ENCODE measurements around the gene OR10J5.
"Not testable (repeated sequence)": the region's sequence is repeated elsewhere in the genome, so short reads cannot be mapped to it uniquely, and the experiment has no call there.

The OR10J5 gene, protein sequence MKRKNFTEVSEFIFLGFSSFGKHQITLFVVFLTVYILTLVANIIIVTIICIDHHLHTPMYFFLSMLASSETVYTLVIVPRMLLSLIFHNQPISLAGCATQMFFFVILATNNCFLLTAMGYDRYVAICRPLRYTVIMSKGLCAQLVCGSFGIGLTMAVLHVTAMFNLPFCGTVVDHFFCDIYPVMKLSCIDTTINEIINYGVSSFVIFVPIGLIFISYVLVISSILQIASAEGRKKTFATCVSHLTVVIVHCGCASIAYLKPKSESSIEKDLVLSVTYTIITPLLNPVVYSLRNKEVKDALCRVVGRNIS

DNA sequence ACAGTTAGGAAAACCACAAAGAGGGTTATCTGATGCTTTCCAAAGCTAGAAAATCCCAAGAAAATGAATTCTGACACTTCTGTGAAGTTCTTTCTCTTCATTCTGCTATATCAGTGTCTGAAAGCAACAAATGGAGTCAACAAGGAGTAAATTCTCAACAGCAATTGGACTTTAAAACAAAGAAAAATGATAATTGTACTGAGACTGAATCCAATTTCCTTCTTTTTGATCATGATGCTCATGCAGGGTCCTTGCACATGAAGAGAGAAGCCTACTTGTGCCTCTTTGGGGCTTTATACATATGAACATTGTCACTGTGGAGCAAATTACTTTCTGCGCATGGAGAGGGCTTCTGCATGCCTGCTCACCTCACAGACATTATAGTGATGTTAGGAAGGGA is at the start of gene OR10J5:
OR10J5 (minus strand) TSS at position 101 of the 400 bp plus-strand sequence; CDS start at position 101, 0 bp downstream.
- no peak for DNase-seq

DNA sequence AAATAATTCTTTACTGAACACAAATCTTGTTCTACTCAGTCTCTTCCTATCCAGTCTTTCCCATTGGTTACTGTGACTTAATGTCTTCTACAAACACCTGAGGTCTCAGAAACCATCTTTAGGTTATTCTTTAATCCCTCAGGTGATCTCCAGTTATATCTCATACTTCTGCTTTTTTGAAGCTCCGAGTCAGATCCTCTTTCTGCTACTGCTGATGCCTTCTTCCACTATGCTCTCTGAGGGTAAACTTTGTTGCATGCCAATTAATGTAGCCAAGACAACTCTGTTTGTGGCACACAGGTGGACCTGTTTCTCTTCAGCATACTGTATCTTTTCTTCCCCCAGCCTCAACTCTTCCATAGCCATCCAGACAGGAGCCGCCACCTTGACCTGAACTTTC is 48.7 kb upstream of the OR10J5 start:
- DNase-seq = no peak

GRCh38 chr1:159581422-159581821 is 45.6 kb upstream of the OR10J5 start:
- no peak for DNase-seq

- DNase-seq = no peak
Observed at GRCh38 chr1:159580340-159580739, 44.5 kb upstream of the OR10J5 start.

DNA sequence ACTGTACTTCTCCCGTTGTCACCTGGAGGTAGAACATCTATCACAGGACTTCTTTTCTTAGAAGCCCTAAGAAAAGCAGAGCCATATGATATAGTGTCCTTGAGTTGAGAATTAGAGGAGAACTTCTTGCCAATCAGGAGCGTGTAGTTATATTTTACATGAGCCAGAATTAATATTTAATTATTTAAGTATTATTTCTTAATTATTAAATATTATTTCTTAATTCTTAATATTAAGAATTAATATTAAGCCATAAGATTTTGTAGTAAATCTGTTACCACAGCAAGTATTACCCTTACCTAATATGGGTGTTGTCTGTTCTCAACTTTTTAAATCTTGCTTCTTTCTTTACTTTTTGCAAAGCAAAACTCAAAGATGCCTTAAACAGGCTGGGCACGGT is 41.6 kb upstream of the OR10J5 start:
- no peak for DNase-seq

- no peak for DNase-seq
Observed at GRCh38 chr1:159562680-159563079, 26.9 kb upstream of the OR10J5 start.

DNA sequence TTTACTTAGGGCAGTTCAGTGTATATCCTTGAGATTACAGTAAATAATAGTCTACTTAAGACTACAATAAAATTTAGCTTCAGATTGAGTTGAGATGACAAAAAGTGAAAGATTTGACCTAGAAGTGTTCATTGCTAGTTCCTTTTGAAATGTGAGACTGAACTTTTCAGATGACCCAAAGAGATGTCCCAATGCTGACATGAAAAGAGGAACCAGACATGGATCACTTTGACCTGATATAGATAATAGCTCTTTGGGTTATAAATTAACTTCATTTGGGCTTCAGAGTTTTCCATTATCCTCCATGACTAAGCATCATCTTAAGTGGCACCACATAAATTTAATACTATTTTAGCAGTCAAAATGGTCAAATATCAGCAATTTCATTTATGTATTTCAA is 25.7 kb upstream of the OR10J5 start:
- DNase-seq = no peak

DNA sequence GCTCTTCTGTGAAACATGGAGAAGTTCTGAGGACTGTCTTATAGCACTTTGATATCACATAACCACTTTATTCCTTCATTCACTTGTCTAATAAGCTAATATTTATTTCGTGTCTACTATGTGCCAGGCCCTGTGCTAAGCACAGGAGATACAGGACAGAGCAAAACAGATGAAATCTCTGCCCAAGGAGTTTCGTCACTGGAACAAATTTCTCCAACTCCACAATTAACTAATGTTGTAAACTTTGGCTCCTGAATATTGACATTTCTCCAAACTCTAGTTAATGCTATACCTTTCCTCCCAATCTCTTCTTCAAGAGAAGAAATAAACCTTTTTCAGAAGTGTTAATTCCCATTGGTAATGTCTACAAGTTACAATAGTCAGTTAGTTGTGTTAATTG is 24.8 kb upstream of the OR10J5 start:
- no peak for DNase-seq

GRCh38 chr1:159556931-159557369 is 21.1 kb upstream of the OR10J5 start:
- DNase-seq = no peak

- DNase-seq = no peak
Observed at GRCh38 chr1:159554696-159555095, 18.9 kb upstream of the OR10J5 start.

DNA sequence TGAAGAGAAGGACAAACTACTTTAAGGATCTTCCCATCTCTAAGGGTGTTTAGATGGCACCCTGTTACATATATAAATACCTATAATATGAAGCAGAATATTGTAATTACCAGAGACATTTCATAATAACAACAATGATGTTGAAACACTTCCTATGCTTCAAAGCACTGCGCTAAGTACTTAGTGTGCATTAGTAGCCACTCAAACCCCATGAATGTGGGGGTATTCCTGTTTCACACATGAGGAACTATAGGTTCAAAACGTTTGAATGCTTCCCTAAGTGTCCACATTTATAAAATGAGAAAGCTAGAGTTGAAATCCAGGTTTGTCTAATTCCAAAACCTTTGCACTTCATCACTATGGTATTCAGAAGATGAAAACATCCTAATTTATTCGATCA is 18.5 kb upstream of the OR10J5 start:
- DNase-seq = no peak

- DNase-seq = no peak
Observed at GRCh38 chr1:159548126-159548525, 12.3 kb upstream of the OR10J5 start.

- DNase-seq = no peak
Observed at GRCh38 chr1:159532922-159533321, 2.9 kb downstream of the OR10J5 start.

DNA sequence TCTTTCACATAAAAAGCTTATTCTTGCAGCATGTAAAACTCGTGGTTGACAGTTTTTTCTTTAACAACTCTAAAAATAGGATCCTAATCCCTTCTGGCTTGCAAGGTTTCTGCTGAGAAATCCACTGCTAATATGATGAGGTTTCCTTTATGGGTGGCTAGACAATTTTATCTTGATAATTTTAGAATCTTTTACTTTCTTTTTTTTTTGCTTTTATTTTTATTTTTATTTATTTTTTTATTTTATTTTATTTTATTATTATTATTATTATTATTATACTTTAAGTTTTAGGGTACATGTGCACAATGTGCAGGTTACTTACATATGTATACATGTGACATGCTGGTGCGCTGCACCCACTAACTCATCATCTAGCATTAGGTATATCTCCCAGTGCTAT is 11.0 kb downstream of the OR10J5 start:
- DNase-seq = not testable (repeated sequence)

DNA sequence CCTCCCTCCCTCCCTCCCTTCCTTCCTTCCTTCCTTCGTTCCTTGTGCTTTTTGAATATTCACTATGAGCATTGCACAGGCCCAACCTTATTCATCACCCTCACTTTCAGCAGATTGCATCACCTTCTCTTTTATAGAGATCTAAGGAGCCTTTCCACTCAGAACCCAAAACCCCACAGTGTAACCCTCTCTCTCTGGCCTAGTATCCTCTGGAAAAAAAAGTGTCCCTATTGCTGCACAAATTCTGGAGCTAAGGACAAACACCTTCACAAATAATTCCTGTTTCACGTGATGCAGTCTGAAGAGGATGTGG is 25.6 kb downstream of the OR10J5 start:
- no peak for DNase-seq

- no peak for DNase-seq
Observed at GRCh38 chr1:159509440-159510228, 26.2 kb downstream of the OR10J5 start.

DNA sequence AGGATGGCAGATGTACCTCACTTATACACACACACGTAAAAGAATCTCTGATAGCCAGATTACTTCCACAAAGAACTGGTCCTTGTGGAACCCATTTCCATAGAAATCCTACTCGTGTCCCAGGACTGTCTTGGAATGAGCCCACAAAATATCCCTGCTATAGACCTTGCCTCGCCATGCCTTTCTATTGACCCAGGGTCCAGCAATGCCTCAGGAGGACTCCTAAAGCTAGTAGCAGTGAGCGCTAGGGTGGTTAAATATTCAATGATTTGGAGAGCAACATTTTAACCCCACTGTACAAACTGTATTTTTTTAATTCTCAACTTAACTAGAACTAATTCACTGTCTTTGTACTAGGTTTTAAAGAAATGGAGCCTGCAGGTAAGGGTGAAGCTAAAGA is 26.9 kb downstream of the OR10J5 start:
- DNase-seq = no peak

DNA sequence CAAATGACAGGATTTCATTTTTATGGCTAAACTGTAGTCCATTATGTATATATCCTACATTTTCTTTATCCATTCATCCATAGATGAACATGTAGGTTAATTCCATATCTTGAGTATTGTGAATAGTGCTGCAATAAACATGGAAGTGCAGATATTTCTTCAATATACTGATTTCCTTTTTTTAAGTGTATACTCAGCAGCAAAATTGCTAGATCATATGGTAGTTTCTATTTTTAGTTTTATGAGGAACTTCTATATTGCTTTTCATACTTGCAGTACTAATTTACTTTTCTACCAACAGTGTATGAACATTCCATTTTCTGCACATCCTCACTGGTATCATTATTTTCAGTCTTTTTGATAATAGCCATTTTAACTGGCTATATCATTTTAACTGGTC is 30.1 kb downstream of the OR10J5 start:
- no peak for DNase-seq

DNA sequence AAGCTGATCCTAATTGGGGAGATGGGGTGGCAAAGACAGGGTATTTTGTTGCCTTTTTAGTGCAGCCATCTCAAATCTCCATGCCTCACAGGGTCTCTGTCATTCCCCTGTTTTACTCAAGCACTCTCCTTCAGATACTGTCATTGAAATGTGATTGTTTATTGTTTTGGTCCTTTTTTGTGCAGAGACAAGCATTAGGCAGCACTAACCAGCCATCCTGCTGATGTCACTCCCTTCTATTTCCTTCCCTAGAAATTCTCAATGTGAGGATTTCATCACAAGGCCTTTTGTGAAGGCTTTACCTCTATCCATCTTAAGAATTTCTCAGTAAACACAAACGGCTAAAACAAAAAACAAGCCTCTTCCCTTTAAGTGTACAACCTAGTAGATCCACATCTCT is 34.7 kb downstream of the OR10J5 start:
- no peak for DNase-seq

GRCh38 chr1:159494513-159495210 is 41.1 kb downstream of the OR10J5 start:
- not testable (repeated sequence) for DNase-seq

- DNase-seq = no peak
Observed at GRCh38 chr1:159493354-159493753, 42.5 kb downstream of the OR10J5 start.

- DNase-seq = no peak
Observed at GRCh38 chr1:159492575-159493323, 43.1 kb downstream of the OR10J5 start.

Data from hippocampal formation (tissue), 2 donors.